HG02981 (cell line): ENCODE results near the gene NPTXR.

Source experiments
- ATAC-seq: cut with Tn5 transposase; IDR thresholded peaks from one replicate; pipeline ENCODE4 v1.9.1; 2021; ENCODE audit warnings: mild to moderate bottlenecking, moderate library complexity; ENCODE audit not compliant: unreplicated experiment

The NPTXR gene

DNA sequence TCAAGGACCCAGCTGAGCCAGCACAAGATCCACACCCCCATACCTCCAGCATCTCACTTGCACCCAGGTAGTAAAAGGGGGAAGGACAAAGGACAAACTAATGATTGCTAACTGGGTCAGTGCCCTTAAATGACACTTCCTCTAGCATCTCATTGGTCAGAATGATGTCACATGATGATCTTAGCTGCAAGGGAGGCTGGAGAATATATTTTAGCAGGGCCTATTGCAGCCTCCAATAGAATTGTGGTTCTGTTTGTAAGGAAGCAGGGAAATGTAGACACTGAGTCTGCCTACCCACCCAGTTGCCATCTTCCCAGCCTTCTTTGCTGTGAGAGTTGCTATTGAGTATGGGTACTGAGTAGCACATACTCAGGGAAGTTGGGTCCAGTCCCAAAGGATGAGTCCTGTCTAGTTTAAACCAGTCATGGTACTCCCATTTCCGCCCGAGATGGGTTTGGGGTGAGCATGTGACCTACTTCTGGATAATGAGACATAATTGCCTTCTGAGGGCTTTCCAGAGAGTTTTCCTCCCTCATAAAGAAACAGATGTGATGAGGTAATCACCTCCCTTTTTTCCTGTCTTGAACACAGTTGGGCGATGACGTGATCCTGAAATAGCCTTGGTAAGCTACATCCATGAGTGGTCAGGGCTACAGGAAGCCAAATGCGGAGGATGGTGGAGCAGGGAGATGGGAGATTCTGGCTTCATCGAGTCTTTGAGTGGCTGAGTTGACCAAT is 44.4 kb downstream of the NPTXR start:
- ATAC-seq = no peak

GRCh38 chr22:38798496-38798895 is 45.3 kb downstream of the NPTXR start:
- ATAC-seq = no peak

DNA sequence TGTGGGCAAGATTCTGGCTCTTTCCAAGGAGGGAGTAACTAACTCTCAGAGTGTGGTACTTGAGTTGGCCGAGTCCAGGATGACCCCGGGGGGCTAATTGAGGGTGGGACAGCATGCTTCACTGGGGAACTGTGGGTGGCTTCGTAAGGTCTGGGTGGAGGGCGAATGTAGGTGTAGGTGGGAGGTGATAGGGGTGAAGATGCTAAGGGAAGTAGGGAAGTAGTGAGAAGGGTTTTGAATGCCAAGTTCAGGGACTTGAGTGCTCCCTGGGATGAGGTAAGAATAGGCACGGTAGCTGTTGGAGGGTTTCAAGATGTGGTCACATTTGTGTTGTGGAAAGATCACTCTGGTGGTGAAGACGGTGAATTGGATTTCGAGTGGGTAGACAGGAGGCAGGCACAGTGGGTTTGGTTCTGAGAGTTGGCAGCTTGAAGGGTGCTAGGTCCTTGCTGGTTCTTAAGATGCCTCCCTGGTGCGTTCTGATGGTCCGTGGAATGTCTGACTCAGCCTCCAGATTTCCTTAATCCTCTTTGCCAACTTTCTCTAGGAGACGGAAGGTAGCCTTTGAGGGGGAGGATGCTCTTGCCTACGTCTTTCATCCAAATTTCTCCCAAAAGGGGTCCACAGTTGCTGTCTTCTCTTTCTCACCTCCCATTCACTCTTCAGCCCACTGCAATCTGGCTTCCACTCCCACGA is 47.4 kb downstream of the NPTXR start:
- ATAC-seq = no peak

GRCh38 chr22:38795569-38795968 is 48.3 kb downstream of the NPTXR start:
- ATAC-seq = no peak

DNA sequence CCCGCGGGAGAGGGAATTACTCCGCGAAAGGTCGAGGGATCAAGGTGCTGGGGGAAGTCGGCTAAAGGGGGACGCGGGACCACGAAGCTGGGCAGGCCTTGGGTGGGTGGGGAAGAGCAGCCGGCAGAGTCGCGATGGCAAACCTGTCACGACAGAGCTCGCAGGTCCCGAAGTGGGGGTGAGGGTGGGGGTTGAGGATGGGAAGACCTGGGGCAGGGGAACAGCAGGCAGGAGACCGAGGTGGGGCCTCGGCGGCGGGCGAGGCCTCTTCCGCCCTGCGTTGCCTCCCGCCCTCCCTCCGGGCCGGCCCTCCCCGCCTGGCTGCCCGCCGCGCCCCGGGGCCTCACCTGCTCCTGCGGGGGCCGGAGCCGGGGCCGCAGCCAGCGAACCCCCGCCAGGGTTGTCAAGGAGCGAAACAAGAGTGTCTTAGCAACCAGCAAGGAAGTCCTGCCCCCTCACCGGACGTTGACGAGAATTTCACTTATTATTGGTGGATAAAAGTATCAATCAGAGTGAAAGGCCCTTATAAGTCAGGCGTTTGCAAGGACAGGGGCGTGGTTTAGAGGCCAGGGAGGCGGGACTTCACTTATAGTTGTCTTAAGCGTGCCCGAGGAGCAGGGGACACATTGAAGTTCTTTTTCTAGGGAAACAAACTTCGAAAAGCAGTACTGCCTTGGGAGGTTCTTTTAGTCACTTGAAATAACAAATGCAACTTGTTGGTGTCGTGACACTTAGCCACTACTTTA is 49.9 kb downstream of the NPTXR start, which contains the start of gene DNAL4:
TSS of gene DNAL4 (minus strand) at position 423 of the 746 bp plus-strand sequence. CDS start 11,412 bp downstream, outside the sequence.
- peak; percentile 95 for ATAC-seq

- ATAC-seq = no peak
Measured at GRCh38 chr22:38793317-38793716, 50.5 kb downstream of the NPTXR start.

GRCh38 chr22:38792833-38793232 is 51.0 kb downstream of the NPTXR start:
- ATAC-seq = no peak

GRCh38 chr22:38789606-38790005 is 54.2 kb downstream of the NPTXR start:
- ATAC-seq = no peak

DNA sequence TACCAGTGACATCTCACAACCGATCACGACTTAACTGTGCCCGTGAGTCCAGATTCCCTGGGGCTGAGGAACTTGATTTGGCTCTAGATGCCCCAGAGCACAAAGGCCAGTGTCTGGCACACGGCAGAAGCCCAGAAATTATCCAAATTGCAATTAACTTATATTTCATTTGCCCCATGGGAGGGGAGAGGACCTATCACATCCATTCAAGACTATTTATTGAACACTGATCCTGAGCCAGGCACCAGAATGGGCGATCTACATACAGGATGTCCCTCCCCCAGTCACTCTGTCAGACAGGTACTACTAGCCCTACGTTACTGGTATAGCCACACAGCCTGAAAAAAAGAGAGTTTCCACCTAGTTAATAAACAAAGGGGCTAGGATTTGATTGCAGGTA is 55.0 kb downstream of the NPTXR start:
- ATAC-seq = no peak

GRCh38 chr22:38788021-38788816 is 55.6 kb downstream of the NPTXR start:
- no peak for ATAC-seq

DNA sequence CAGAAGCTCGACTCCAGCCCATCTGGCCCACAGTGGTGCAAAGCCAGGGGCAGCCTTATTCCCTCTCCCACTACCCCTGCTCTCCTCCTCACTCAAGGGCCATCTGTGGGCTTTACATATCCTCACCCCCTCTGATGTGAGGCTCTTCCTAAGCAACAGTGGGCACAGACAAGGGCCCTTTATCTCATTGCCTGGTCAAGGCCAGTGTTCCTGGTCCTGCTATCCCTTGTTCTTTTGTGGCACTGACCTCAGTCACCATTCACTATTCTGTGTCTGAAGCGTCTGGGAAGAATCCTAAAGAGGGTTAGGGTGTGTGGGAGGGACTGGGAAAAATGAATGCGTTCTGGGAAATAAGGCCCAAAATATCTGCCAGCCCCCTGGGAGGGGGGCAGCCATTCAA is 57.2 kb downstream of the NPTXR start:
- ATAC-seq = no peak

GRCh38 chr22:38784856-38785255 is 59.0 kb downstream of the NPTXR start:
- no peak for ATAC-seq

DNA sequence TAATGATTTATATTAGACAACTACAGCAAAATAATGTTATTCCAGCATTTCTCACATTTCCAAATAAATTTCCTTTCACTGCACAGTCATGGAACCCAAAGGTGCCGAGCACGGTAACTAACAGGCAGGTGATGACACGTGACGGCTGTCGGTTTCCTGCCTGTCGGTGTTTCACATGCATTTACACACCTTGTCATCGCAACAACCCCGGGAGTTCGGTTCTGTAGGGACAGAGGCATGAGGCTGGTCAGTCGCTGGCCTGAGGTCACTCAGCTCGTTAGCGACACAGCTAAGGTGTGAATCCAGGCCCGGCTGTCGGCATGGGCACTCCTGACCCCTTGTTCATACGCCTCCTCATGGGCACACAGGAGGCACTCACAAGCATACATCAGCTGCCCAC is 59.8 kb downstream of the NPTXR start:
- no peak for ATAC-seq

DNA sequence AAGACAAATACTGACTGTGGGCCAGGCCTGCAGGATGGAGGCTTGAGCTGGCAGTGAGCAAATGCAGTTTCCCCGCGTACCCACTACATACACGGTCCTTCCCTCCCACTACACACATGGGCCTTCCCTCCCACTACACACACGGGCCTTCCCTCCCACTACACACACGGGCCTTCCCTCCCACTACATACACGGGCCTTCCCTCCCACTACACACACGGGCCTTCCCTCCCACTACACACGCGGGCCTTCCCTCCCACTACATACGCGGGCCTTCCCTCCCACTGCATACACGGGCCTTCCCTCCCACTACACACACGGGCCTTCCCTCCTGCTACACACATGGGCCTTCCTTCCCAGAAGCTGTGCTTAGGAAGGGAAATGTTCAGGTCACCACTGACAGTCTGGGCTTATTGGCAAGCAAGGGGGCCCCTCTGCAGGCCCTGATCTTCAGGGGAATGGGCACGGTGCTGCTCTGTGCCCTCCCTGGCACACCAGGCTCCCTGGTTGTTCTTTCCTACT is 60.7 kb downstream of the NPTXR start:
- ATAC-seq = no peak

DNA sequence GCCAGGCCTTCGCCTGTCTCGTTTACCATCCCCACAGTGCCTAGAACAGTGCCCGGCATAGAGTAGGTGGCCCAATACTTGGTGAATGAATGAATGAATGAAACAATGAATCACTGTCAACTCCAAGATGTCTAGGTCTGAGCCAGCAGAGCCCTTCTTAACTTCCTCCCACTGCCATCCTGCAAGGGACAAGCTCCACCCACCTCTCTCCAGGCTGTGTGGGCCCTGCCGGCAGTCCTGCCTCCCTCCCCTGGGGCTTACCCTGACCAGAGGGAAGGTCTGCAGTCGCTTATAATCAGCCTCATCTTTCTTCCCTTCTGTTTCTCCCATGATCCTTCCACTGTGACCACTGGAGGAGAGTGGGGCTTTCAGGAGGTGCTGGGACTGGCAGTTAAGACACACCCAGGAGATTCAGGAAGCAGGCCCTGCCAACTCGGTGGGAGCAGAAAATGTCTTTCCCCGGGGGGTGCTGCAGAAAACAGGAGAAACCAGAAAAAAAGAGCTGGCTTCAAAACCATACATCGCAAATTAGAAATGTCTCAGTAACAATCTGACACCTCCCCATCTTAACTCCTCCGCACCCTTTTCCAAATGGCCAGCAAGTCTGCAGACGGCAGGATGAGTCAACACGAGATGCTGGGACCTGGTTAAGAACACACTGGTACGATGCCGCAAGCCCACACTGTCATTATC is 61.3 kb downstream of the NPTXR start:
- no peak for ATAC-seq

GRCh38 chr22:38781033-38781432 is 62.8 kb downstream of the NPTXR start:
- ATAC-seq = no peak

- ATAC-seq = no peak
Measured at GRCh38 chr22:38777087-38777671, 66.6 kb downstream of the NPTXR start.

- no peak for ATAC-seq
Measured at GRCh38 chr22:38776086-38776485, 67.7 kb downstream of the NPTXR start.

DNA sequence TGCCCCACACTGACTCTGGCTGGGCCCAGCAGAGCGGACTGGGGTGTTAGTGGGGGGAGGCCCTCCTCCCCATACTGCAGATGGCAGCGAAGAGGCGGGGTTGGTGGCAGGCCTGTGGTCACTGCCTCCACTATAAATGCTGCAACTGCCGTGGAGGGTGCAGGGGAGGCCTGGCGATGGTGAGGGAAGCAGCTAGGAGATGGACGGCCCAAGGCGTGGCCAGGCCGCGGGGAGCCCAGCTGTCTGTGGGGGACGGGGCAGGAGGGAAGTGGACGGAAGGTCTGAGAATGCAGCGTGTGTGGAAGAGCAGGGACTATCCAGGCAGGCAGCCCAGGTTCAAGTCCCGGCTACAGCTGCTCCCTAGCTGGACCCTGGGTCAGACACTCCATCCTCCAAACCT is 68.2 kb downstream of the NPTXR start:
- no peak for ATAC-seq
